Measurements from ENCODE around the gene SEH1L. TPM values are rescaled to one million over a fixed set of nuclear protein-coding genes. Genes with fewer than 3 reads are reported as not detected.

SEH1L gene
- total RNA-seq, 4 donors from 2014 or later: 9.4 to 29.1 (median 18.2) TPM

GRCh38 chr18:13003466-13003896, 55.7 kb downstream of the SEH1L start:
- 64 to 84% methylated on average over 2 to 7 of the region's 7 CpGs for WGBS, 2 donors (ENCODE audit: low coverage in 1 of 2)
- no peak overlapping the region for H3K4me3 ChIP-seq
- TF ChIP-seq EP300 (IDR thresholded peaks at IDR 0.05; ENCODE audit: low read depth) (no peak), POLR2AphosphoS5 (IDR thresholded peaks at IDR 0.05) (no peak), CTCF (IDR thresholded peaks at IDR 0.05) (peak in 3 of 5 experiments; percentile 17 to 21 (median 19)), POLR2A (IDR thresholded peaks at IDR 0.05) (no peak)
- H3K27ac ChIP-seq: no peak overlapping the region
- H3K4me1 ChIP-seq: peaks cover 0 to 3% (median under 1%) of the 10 kb centered on the region in 4 donors
- H3K27me3 ChIP-seq: no peaks in the 10 kb centered on the region
- no peaks in the 10 kb centered on the region for H3K9me3 ChIP-seq
- in situ Hi-C loops (cut with MboI; ENCODE audit: low pct_ligation_motif_present in 1 of 4, low pct_unique_long_range_greater_than_20kb in 1 of 4, low sequenced_read_pairs in 3 of 4) (no loop called here), intact Hi-C loops (cut with DNase I; ENCODE audit: low total_unique reads) (no loop called here)
- DNase-seq: no peak
- peaks cover 0 to 34% (median 10%) of the 10 kb centered on the region in 4 donors for H3K36me3 ChIP-seq

GRCh38 chr18:13004396-13004795, 56.6 kb downstream of the SEH1L start:
- no peak for TF ChIP-seq EP300 (IDR thresholded peaks at IDR 0.05; ENCODE audit: low read depth)
- in situ Hi-C loops (cut with MboI; ENCODE audit: low pct_ligation_motif_present in 1 of 4, low pct_unique_long_range_greater_than_20kb in 1 of 4, low sequenced_read_pairs in 3 of 4) (no loop called here), intact Hi-C loops (cut with DNase I; ENCODE audit: low total_unique reads) (no loop called here)
- peaks cover 0 to 42% (median 15%) of the 10 kb centered on the region in 4 donors for H3K36me3 ChIP-seq
- DNase-seq: no peak
- H3K4me3 ChIP-seq: no peak overlapping the region
- WGBS, 2 donors (ENCODE audit: low coverage in 1 of 2): 89 to 90% methylated on average over 8 of the region's 8 CpGs
- no peaks in the 10 kb centered on the region for H3K27me3 ChIP-seq
- no peak overlapping the region for H3K27ac ChIP-seq
- no peaks in the 10 kb centered on the region for H3K4me1 ChIP-seq
- no peaks in the 10 kb centered on the region for H3K9me3 ChIP-seq

DNA sequence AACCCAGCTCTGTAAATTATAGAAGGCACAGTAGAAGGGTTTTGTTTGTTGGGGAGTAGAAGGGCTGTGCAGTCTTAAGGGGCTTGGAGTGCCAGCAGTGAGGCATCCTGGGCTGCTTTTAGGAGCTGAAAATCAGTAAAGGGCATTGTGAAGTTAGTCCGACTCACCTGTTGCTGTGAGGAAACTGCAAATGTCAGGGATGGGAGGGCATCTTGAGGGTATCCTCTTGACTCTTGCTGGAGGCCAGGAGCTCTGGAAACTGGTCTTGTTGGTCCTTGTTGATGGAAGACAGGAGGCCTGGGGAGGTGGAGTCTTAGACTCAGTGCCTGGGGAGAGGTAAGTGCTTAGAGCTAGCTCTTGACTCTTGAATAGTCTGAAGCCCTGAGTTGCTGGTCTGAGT, 57.5 kb downstream of the SEH1L start:
- DNase-seq: no peak
- in situ Hi-C loops (cut with MboI; ENCODE audit: low pct_ligation_motif_present in 1 of 4, low pct_unique_long_range_greater_than_20kb in 1 of 4, low sequenced_read_pairs in 3 of 4) (no loop called here), intact Hi-C loops (cut with DNase I; ENCODE audit: low total_unique reads) (no loop called here)
- peaks cover 0 to 50% (median 18%) of the 10 kb centered on the region in 4 donors for H3K36me3 ChIP-seq
- H3K4me1 ChIP-seq: no peaks in the 10 kb centered on the region
- TF ChIP-seq EP300 (IDR thresholded peaks at IDR 0.05; ENCODE audit: low read depth): no peak
- no peak for TF ChIP-seq POLR2AphosphoS5 (IDR thresholded peaks at IDR 0.05)
- TF ChIP-seq CTCF (IDR thresholded peaks at IDR 0.05): no peak
- no peak for TF ChIP-seq POLR2A (IDR thresholded peaks at IDR 0.05)
- H3K9me3 ChIP-seq: no peaks in the 10 kb centered on the region
- no peak overlapping the region for H3K27ac ChIP-seq
- no peaks in the 10 kb centered on the region for H3K27me3 ChIP-seq
- 100% methylated on average over 1 of the region's 1 CpG for WGBS, 2 donors (ENCODE audit: low coverage in 1 of 2)
- H3K4me3 ChIP-seq: no peak overlapping the region

- no peak for DNase-seq
- no peaks in the 10 kb centered on the region for H3K9me3 ChIP-seq
- in situ Hi-C loops (cut with MboI; ENCODE audit: low pct_ligation_motif_present in 1 of 4, low pct_unique_long_range_greater_than_20kb in 1 of 4, low sequenced_read_pairs in 3 of 4) (no loop called here), intact Hi-C loops (cut with DNase I; ENCODE audit: low total_unique reads) (no loop called here)
- 72 to 75% methylated on average over 11 to 12 of the region's 12 CpGs for WGBS, 2 donors (ENCODE audit: low coverage in 1 of 2)
- H3K36me3 ChIP-seq: peaks cover 0 to 40% (median 18%) of the 10 kb centered on the region in 4 donors
- TF ChIP-seq POLR2A (IDR thresholded peaks at IDR 0.05): no peak
- TF ChIP-seq CTCF (IDR thresholded peaks at IDR 0.05): no peak
- no peak for TF ChIP-seq POLR2AphosphoS5 (IDR thresholded peaks at IDR 0.05)
- TF ChIP-seq EP300 (IDR thresholded peaks at IDR 0.05; ENCODE audit: low read depth): no peak
- H3K4me1 ChIP-seq: no peaks in the 10 kb centered on the region
- no peak overlapping the region for H3K27ac ChIP-seq
- H3K4me3 ChIP-seq: no peak overlapping the region
- no peaks in the 10 kb centered on the region for H3K27me3 ChIP-seq
Measured at GRCh38 chr18:13006531-13007247, 58.9 kb downstream of the SEH1L start.

All from transverse colon (tissue), 4 donors.